GM13977 (cell line): ENCODE data around the gene ZBED4.

Experiments used
- DNase-seq: peaks from one replicate; pipeline ENCODE4 v3.0.0; 2012; ENCODE audit warnings: low spot score
- in situ Hi-C: fragments of 300-500 bp; cut with MboI; formaldehyde crosslinking; loops from one replicate; pipeline ENCODE4 v1.12.0; 2022; ENCODE audit warnings: low sequenced_read_pairs, low pct_unique_long_range_greater_than_20kb, mixed read lengths, inconsistent platforms; ENCODE audit not compliant: unreplicated experiment
- TF ChIP-seq, protein P1 (sequence below): IDR thresholded peaks from 2 replicates; pipeline ENCODE4 v1.5.1; 2012; ENCODE audit warnings: mild to moderate bottlenecking, control low read depth; ENCODE audit not compliant: insufficient read depth; ENCODE audit errors: extremely low read depth, missing control alignments

The ZBED4 gene

DNA sequence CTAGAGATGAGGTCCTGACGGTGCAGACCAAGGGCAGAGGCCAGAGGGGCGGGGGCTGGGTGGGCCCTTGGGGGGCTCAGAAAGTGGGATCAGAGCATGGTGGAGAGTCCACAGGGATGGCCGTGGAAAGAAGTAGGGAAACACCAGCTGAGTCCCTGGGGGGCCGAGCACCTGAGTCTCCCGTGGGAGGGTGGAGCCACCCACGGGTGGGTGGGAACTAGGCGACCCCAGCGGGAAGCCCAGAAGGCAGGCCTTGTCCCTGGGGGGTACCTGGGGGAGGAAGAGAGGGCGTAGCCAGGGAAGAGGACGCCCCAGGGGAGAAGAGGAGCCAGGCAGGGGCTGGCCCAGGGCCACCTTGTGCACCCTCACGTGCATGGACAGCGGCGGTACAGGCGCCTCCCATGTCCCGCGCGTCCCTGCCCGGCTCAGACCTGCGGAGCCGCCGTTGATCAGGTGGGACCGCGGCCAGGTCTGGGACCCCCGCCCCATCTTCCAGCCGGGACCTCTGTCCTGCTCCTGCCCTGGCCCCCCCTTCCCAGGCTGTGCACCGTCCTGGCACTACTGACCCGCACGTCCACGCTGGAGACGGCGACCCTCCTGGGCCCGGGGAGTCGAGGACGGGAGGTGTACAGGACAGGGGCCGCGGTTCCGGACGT, 75.0 kb downstream of the ZBED4 start:
- in situ Hi-C loops: loop anchor here (25.0 kb wide), 1 partner anchor 109 kb away; no protein-coding TSS in a partner anchor
- TF ChIP-seq, protein P1, sequence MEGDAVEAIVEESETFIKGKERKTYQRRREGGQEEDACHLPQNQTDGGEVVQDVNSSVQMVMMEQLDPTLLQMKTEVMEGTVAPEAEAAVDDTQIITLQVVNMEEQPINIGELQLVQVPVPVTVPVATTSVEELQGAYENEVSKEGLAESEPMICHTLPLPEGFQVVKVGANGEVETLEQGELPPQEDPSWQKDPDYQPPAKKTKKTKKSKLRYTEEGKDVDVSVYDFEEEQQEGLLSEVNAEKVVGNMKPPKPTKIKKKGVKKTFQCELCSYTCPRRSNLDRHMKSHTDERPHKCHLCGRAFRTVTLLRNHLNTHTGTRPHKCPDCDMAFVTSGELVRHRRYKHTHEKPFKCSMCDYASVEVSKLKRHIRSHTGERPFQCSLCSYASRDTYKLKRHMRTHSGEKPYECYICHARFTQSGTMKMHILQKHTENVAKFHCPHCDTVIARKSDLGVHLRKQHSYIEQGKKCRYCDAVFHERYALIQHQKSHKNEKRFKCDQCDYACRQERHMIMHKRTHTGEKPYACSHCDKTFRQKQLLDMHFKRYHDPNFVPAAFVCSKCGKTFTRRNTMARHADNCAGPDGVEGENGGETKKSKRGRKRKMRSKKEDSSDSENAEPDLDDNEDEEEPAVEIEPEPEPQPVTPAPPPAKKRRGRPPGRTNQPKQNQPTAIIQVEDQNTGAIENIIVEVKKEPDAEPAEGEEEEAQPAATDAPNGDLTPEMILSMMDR: no peak
- DNase-seq: no peak

DNA sequence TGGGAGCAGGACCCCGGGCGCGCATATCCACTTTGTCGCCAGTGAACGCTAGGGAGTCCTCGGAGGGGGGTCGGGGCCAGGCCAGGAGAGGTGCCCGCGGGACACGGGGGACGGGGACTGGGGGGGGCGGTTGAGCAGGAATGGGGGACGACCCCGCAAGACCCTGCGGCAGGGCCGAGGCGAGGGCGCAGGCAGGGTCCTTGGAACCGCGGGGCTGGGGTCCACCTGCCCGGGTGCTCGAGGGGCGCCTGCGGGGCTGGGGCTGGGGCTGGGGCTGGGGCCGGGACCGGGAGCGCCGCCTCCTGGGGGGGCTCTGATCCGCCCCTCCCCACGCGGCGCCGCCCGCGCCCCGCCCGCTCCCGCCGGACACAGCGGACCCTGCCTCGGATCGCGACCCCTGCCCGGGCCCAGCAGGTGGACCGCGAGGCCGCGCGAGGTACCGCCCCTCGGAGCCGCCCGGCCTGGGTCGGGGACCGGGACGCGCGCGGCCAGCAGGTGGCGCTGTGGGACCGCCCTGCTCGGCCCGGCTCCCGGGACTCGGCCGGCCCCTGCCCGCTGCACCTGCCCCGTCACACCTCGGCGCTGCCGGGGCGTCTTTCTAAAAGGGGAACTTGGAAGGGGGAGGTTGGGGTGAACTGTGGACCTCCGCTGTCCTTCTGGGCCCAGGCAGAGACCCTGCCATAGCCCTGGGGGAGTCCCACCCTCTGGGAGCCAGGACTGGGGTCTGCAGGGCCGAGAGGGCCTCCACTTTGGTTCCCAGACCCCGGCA, 75.8 kb downstream of the ZBED4 start:
- DNase-seq: peak; percentile 90
- TF ChIP-seq, protein P1: peak; percentile 95
- in situ Hi-C loops: loop anchor here (25.0 kb wide), 1 partner anchor 108 kb away; no protein-coding TSS in a partner anchor

DNA sequence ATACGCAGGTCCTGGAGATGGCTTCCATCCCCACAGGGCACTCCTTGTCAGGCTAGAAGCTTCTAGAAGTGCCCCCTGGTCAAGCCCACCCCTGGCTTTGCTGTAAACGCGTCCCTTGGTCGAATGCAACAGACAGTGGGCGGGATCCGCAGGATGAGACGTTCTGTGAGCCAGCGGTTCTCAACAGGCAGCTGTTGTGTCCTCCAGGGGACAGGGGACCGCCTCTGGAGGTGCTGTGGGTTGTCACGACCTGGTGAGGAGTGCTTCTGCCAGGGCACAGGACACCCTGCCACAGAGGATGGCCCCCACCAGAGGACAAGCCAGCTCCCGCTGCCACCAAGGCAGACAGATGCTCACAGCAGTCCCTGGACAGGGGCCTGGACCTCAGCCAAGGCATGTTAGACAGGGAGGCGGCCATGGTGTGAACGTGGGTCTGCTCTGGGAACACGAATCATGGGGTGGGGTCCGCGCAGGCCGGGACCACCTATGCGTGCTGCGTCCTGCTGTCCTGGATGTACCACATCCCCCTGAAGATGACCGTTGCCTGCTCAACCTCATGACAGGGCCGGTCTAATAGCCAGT, 76.4 kb downstream of the ZBED4 start:
- TF ChIP-seq, protein P1: no peak
- in situ Hi-C loops: loop anchor here (25.0 kb wide), 1 partner anchor 107 kb away; no protein-coding TSS in a partner anchor
- DNase-seq: no peak

DNA sequence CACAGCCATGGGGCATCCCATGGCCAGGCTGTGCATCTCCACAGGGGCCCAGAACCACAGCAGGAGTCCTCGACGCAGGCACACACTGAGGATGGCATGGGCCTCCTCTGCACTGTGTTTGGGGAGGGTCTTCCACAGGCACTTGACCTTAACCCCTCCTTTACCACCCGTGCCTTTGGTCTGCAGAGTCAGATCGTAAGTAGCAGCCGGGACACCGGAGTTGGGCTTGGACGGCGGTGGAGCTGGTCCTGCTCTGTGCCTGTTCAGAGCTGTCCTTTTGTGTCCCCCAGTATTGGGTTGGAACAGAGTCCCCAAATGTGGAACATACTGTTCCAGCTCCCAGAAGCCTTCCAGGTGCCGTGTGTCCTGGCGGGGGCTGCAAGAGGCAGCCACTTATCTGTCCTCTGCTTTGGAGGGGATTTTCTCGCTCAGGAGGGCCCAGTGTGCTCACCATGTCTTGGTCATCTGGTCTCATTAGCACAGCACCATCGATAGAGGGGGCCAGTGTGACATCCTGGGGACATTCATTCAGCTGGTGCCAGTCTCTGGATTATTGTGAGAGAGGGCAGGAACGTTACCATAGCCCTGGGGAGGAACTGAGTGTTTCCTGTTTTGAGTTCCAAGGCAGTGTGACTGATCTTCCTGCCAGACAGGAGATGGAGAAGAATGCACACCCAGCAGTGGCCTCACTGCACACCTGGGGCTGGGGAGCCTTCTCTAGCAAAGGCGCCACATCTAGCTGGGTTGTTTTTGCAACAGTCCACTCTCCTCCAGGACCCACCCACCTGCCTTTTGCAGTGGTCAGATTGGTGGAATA, 77.2 kb downstream of the ZBED4 start:
- DNase-seq: peak; percentile 79
- in situ Hi-C loops: loop anchor here (25.0 kb wide), 1 partner anchor 106 kb away; no protein-coding TSS in a partner anchor
- TF ChIP-seq, protein P1: peak; percentile 81

DNA sequence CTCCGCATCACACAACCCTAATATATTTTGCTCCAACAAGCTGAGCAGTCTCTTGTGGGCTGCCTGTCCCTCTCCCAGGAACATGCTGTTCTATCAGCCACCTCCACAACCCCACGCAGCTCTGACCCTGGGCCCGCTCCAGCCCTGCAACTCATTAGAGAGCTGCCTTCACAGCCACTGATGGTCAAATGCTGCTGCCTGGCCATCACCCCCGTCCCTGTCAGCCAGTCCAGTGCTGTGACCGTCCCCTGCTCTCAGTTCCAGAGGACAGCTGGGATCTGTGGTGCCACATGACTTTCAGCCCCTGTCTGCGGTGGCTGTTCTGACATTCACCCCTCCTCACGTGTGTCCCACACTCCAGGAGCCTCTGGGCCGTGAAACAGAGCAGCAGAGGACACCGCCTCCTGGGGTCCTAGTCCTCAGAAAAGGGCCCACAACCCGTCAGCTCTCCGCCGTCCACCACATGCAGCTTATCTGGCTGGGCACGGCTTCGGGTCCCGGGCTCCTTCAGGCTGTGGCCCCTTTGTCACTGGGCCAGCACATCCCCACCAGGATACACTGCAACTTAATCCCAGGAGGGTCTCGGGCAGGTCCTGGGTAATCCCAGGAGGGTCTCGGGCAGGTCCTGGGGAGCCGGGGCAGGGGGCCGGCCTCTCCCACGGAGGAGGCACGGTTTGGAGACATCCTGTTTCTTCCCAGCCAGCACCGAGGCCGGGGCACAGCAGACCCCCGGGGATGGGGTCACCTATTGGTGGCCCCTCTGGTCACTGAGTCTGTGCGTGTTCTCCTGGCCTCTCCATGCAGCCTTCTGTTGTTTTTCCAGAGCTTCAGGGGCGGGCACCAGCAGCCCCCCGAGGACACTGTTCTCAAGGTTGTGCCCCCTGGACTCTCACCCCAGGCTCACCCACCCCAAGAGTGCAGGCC, 79.9 kb downstream of the ZBED4 start:
- in situ Hi-C loops: loop anchor here (25.0 kb wide), 1 partner anchor 104 kb away; no protein-coding TSS in a partner anchor
- TF ChIP-seq, protein P1: no peak
- no peak for DNase-seq
